ENCODE measurements around the gene TPPP2.

- TF ChIP-seq CTCF (IDR thresholded peaks at IDR 0.05) = no peak
- TF ChIP-seq POLR2AphosphoS5 (IDR thresholded peaks at IDR 0.05; ENCODE audit: insufficient read depth in 1 of 2, low read depth in 1 of 2) = no peak
These were observed 6.8 kb upstream of the TPPP2 start for GRCh38 chr14:21023174-21023573.
